Natural killer cell (primary cell): ENCODE data around the gene DNAH11. TPM values are rescaled to one million over a fixed set of nuclear protein-coding genes. Genes with fewer than 3 reads are reported as not detected.
"Not testable (repeated sequence)": the region's sequence is repeated elsewhere in the genome, so short reads cannot be mapped to it uniquely, and the experiment has no call there.

ENCODE experiments used
- ATAC-seq, 3 donors: fragments of 150-1000 bp in 2 of 3; fragments of 200-7000 bp in 1 of 3; cut with Tn5 transposase; 1 replicate in 1 of 3; 2 replicates in 2 of 3; pipeline ENCODE4 v1.10.0; 2021; ENCODE audit warnings: mild to moderate bottlenecking in 2 of 3, moderate library complexity in 2 of 3
- DNase-seq, 2 donors: peaks; one replicate each; pipeline versions ENCODE4 v3.0.0 to v3.0.0-alpha.2; 2013 to 2021; ENCODE audit warnings: mixed read lengths in 1 of 2
- H3K27ac ChIP-seq: one replicate; pipeline ENCODE4 v1.5.1; 2013; ENCODE audit warnings: mild to moderate bottlenecking, low read length
- H3K27me3 ChIP-seq: one replicate; pipeline ENCODE4 v1.6.1; 2013; ENCODE audit warnings: low read length; ENCODE audit not compliant: control insufficient read depth, insufficient read depth
- H3K36me3 ChIP-seq: one replicate; pipeline ENCODE4 v1.6.1; 2013; ENCODE audit warnings: low read length; ENCODE audit not compliant: control insufficient read depth, insufficient read depth
- H3K4me1 ChIP-seq: one replicate; pipeline ENCODE4 v1.6.1; 2013; ENCODE audit warnings: low read length; ENCODE audit not compliant: control insufficient read depth, insufficient read depth
- H3K4me3 ChIP-seq: one replicate; pipeline ENCODE4 v1.5.1; 2013; ENCODE audit warnings: low read length
- H3K9me3 ChIP-seq: one replicate; pipeline ENCODE4 v1.6.1; 2013; ENCODE audit warnings: low read length; ENCODE audit not compliant: control insufficient read depth, insufficient read depth
- H3K27ac Mint-ChIP-seq, 2 donors: one replicate each; pipeline ENCODE4 v1.8.0; 2022; ENCODE audit warnings: mild to moderate bottlenecking in 2 of 2, mixed read lengths in 2 of 2, moderate library complexity in 1 of 2
- H3K27me3 Mint-ChIP-seq, 2 donors: one replicate each; pipeline ENCODE4 v1.8.0; 2022; ENCODE audit warnings: low read depth in 2 of 2, mixed read lengths in 2 of 2
- H3K36me3 Mint-ChIP-seq: one replicate; pipeline ENCODE4 v1.8.0; 2022; ENCODE audit warnings: mixed read lengths
- H3K4me1 Mint-ChIP-seq, 2 donors: one replicate each; pipeline ENCODE4 v1.8.0; 2022; ENCODE audit warnings: mixed read lengths in 2 of 2
- H3K4me3 Mint-ChIP-seq: one replicate; pipeline ENCODE4 v1.8.0; 2022; ENCODE audit warnings: mild to moderate bottlenecking, moderate library complexity, mixed read lengths
- H3K9me3 Mint-ChIP-seq, 2 donors: one replicate each; pipeline ENCODE4 v1.8.0; 2022; ENCODE audit warnings: mixed read lengths in 2 of 2
- WGBS: methylation state at CpG from one replicate; pipeline ENCODE4 v1.1.7; 2013; ENCODE audit warnings: missing lambda C conversion rate; ENCODE audit not compliant: insufficient coverage; 5-methylcytosine and 5-hydroxymethylcytosine counted together
- intact Hi-C: fragments of 100-400 bp; cut with micrococcal nuclease; formaldehyde crosslinking; loops from one replicate; pipeline ENCODE4 v1.14.2; 2022
- total RNA-seq, 4 donors: library from RNA; stranded (reverse); fragments of 120-200 nt in 1 of 4; gene quantifications; one replicate each; pipeline versions ENCODE4 v1.2.3 to v1.2.4, GENCODE V29; 2013 to 2022
- TF ChIP-seq, protein P1 (sequence below): fragments of 200-600 bp; IDR thresholded peaks from one replicate; pipeline ENCODE4 v1.8.0; 2022; ENCODE audit warnings: antibody characterized with exemption

The DNAH11 gene
- total RNA-seq, 3 donors from 2014 or later (not counting 1 experiment from before 2014, with no cell fraction given): 0.09 to 0.48 (median 0.39) TPM

GRCh38 chr7:21829731-21830130, 286.9 kb downstream of the DNAH11 start:
- Mint-ChIP-seq H3K9me3 (no peaks in the 10 kb centered on the region), H3K27me3 (peaks cover 11 to 38% of the 10 kb centered on the region in 2 donors), H3K4me1 (no peaks in the 10 kb centered on the region), H3K4me3 (no peak overlapping the region), H3K27ac (no peak overlapping the region), H3K36me3 (no peaks in the 10 kb centered on the region)
- no peak for DNase-seq
- H3K9me3 ChIP-seq: no peaks in the 10 kb centered on the region
- 91% methylated on average over 5 of the region's 7 CpGs for whole genome bisulfite sequencing
- no peaks in the 10 kb centered on the region for H3K4me1 ChIP-seq
- no peak for ATAC-seq
- H3K4me3 ChIP-seq: no peak overlapping the region
- intact Hi-C loops: no loop called here
- TF ChIP-seq, protein P1, sequence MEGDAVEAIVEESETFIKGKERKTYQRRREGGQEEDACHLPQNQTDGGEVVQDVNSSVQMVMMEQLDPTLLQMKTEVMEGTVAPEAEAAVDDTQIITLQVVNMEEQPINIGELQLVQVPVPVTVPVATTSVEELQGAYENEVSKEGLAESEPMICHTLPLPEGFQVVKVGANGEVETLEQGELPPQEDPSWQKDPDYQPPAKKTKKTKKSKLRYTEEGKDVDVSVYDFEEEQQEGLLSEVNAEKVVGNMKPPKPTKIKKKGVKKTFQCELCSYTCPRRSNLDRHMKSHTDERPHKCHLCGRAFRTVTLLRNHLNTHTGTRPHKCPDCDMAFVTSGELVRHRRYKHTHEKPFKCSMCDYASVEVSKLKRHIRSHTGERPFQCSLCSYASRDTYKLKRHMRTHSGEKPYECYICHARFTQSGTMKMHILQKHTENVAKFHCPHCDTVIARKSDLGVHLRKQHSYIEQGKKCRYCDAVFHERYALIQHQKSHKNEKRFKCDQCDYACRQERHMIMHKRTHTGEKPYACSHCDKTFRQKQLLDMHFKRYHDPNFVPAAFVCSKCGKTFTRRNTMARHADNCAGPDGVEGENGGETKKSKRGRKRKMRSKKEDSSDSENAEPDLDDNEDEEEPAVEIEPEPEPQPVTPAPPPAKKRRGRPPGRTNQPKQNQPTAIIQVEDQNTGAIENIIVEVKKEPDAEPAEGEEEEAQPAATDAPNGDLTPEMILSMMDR: no peak
- no peak overlapping the region for H3K27ac ChIP-seq
- no peaks in the 10 kb centered on the region for H3K27me3 ChIP-seq
- no peaks in the 10 kb centered on the region for H3K36me3 ChIP-seq

- H3K4me1 Mint-ChIP-seq: no peaks in the 10 kb centered on the region
- no peaks in the 10 kb centered on the region for H3K4me1 ChIP-seq
- TF ChIP-seq, protein P1: no peak
- H3K36me3 ChIP-seq: no peaks in the 10 kb centered on the region
- no peaks in the 10 kb centered on the region for H3K36me3 Mint-ChIP-seq
- intact Hi-C loops: no loop called here
- no peaks in the 10 kb centered on the region for H3K9me3 ChIP-seq
- no peaks in the 10 kb centered on the region for H3K27me3 ChIP-seq
- no peak overlapping the region for H3K27ac Mint-ChIP-seq
- WGBS: no CpG with 5 or more reads among the region's 1 CpG
- DNase-seq (no peak), ATAC-seq (no peak)
- H3K27ac ChIP-seq: no peak overlapping the region
- no peak overlapping the region for H3K4me3 ChIP-seq
- peaks cover 0 to 6% of the 10 kb centered on the region in 2 donors for H3K27me3 Mint-ChIP-seq
- H3K4me3 Mint-ChIP-seq: no peak overlapping the region
- peaks cover 0 to 3% of the 10 kb centered on the region in 2 donors for H3K9me3 Mint-ChIP-seq
These were observed 301.9 kb downstream of the DNAH11 start for GRCh38 chr7:21844742-21845141.

- no peaks in the 10 kb centered on the region for H3K27me3 ChIP-seq
- no peaks in the 10 kb centered on the region for H3K4me1 ChIP-seq
- H3K36me3 Mint-ChIP-seq: no peaks in the 10 kb centered on the region
- H3K27ac ChIP-seq: no peak overlapping the region
- no peak overlapping the region for H3K4me3 ChIP-seq
- intact Hi-C loops: no loop called here
- no peak overlapping the region for H3K27ac Mint-ChIP-seq
- WGBS: 85% methylated on average over 5 of the region's 5 CpGs
- TF ChIP-seq, protein P1: no peak
- no peak for ATAC-seq
- no peaks in the 10 kb centered on the region for H3K9me3 ChIP-seq
- H3K4me1 Mint-ChIP-seq: peaks cover 0 to 10% of the 10 kb centered on the region in 2 donors
- H3K9me3 Mint-ChIP-seq: peaks cover 0 to 3% of the 10 kb centered on the region in 2 donors
- H3K4me3 Mint-ChIP-seq: no peak overlapping the region
- H3K36me3 ChIP-seq: no peaks in the 10 kb centered on the region
- no peak for DNase-seq
- H3K27me3 Mint-ChIP-seq: peaks cover 3 to 18% of the 10 kb centered on the region in 2 donors
These were observed 307.9 kb downstream of the DNAH11 start for GRCh38 chr7:21850531-21851285.

GRCh38 chr7:21851559-21851967, 308.7 kb downstream of the DNAH11 start:
- H3K4me1 ChIP-seq: no peaks in the 10 kb centered on the region
- intact Hi-C loops: no loop called here
- peak in 1 of 2 donors; percentile 36 for DNase-seq
- Mint-ChIP-seq H3K36me3 (no peaks in the 10 kb centered on the region), H3K27ac (peak overlapping the region in 1 of 2 donors; percentile 22), H3K27me3 (peaks cover 3 to 18% of the 10 kb centered on the region in 2 donors), H3K4me3 (no peak overlapping the region), H3K9me3 (peaks cover 0 to 3% of the 10 kb centered on the region in 2 donors), H3K4me1 (peaks cover 0 to 10% of the 10 kb centered on the region in 2 donors)
- H3K4me3 ChIP-seq: no peak overlapping the region
- 28% methylated on average over 5 of the region's 6 CpGs for WGBS
- no peaks in the 10 kb centered on the region for H3K36me3 ChIP-seq
- no peak overlapping the region for H3K27ac ChIP-seq
- TF ChIP-seq, protein P1: no peak
- no peaks in the 10 kb centered on the region for H3K9me3 ChIP-seq
- H3K27me3 ChIP-seq: no peaks in the 10 kb centered on the region
- no peak for ATAC-seq

- ATAC-seq, DNase-seq, H3K4me1 ChIP-seq, H3K4me1 Mint-ChIP-seq, H3K27me3 Mint-ChIP-seq, H3K27ac Mint-ChIP-seq, intact Hi-C loops, H3K27me3 ChIP-seq, H3K9me3 Mint-ChIP-seq, H3K36me3 ChIP-seq, H3K27ac ChIP-seq, H3K4me3 Mint-ChIP-seq, H3K4me3 ChIP-seq, H3K9me3 ChIP-seq, H3K36me3 Mint-ChIP-seq: not testable (repeated sequence)
- 70% methylated on average over 7 of the region's 7 CpGs for WGBS
These were observed 322.9 kb downstream of the DNAH11 start for GRCh38 chr7:21865631-21866204.
